H1 (cell line): ENCODE measurements around the gene ZMIZ1. TPM values are rescaled to one million over a fixed set of nuclear protein-coding genes. Genes with fewer than 3 reads are reported as not detected.

Experiments
- CTCF ChIA-PET: fragments of 300-600 bp; sonication (Branson Sonifier 250); formaldehyde crosslinking; loops from one replicate; lab custom pipeline; 2021; ENCODE audit not compliant: partially characterized antibody; lab: Charles Lee
- POLR2A ChIA-PET: fragments of 300-600 bp; sonication (Branson Sonifier 250); formaldehyde crosslinking; loops from one replicate; lab custom pipeline; 2021; ENCODE audit warnings: inconsistent platforms; ENCODE audit not compliant: partially characterized antibody; lab: Charles Lee
- DNase-seq, 2 experiments: peaks; one replicate each; pipeline versions ENCODE4 v3.0.0 to v3.0.0-alpha.2; 2010 to 2022; ENCODE audit warnings: low spot score in 2 of 2, low read depth in 1 of 2, mixed read lengths in 1 of 2
- FAIRE-seq: peaks from 2 replicates; lab custom pipeline; 2011; peaks lifted over from hg19 to GRCh38; lab: Jason Lieb, UNC
- H2AFZ ChIP-seq: 2 replicates; pipeline ENCODE4 v1.8.1; 2012; ENCODE audit warnings: low read length, inconsistent platforms
- H2AK5ac ChIP-seq: 2 replicates; pipeline ENCODE4 v1.6.1; 2013; ENCODE audit warnings: low read depth, low read length
- H2BK120ac ChIP-seq: replicated peaks from 2 replicates; pipeline ENCODE3; 2013; ENCODE audit warnings: low read depth, low read length, inconsistent platforms
- H2BK12ac ChIP-seq: 2 replicates; pipeline ENCODE4 v1.6.1; 2013; ENCODE audit warnings: low read depth, low read length
- H2BK15ac ChIP-seq: 2 replicates; pipeline ENCODE4 v1.6.1; 2013; ENCODE audit warnings: low read length
- H2BK20ac ChIP-seq: 2 replicates; pipeline ENCODE4 v1.6.1; 2013; ENCODE audit warnings: low read length
- H2BK5ac ChIP-seq: 2 replicates; pipeline ENCODE4 v1.6.1; 2013; ENCODE audit warnings: low read depth, low read length
- H3K14ac ChIP-seq: 2 replicates; pipeline ENCODE4 v1.6.1; 2013; ENCODE audit warnings: inconsistent platforms; ENCODE audit not compliant: insufficient read length
- H3K18ac ChIP-seq: 2 replicates; pipeline ENCODE4 v1.6.1; 2013; ENCODE audit warnings: low read length; ENCODE audit errors: extremely low read depth
- H3K23ac ChIP-seq: 2 replicates; pipeline ENCODE4 v1.6.1; 2013; ENCODE audit warnings: inconsistent platforms; ENCODE audit not compliant: insufficient read length
- H3K23me2 ChIP-seq: 2 replicates; pipeline ENCODE4 v1.6.1; 2013; ENCODE audit warnings: low read depth, low read length
- H3K27ac ChIP-seq: 2 replicates; pipeline ENCODE4 v1.6.1; 2011; ENCODE audit warnings: low read depth, low read length, inconsistent platforms
- H3K27me3 ChIP-seq, 4 experiments: replicated peaks in 1 of 4; 1 replicate in 1 of 4; 2 replicates in 3 of 4; pipeline versions ENCODE4 v1.6.1 to v1.8.1; 2011 to 2013; ENCODE audit warnings: low read length in 3 of 4, mild to moderate bottlenecking in 3 of 4, inconsistent platforms in 2 of 4, mixed read lengths in 2 of 4, moderate library complexity in 1 of 4; ENCODE audit not compliant: control insufficient read depth in 3 of 4, insufficient read depth in 3 of 4; ENCODE audit errors: extremely low read depth in 1 of 4
- H3K36me3 ChIP-seq, 4 experiments: 2 replicates each; pipeline versions ENCODE4 v1.6.1 to v1.8.1; 2011 to 2013; ENCODE audit warnings: mild to moderate bottlenecking in 4 of 4, low read length in 3 of 4, moderate library complexity in 2 of 4, control low read depth in 1 of 4, inconsistent platforms in 1 of 4; ENCODE audit not compliant: insufficient read depth in 4 of 4, control insufficient read depth in 2 of 4
- H3K4ac ChIP-seq: replicated peaks from 2 replicates; pipeline ENCODE3; 2013; ENCODE audit warnings: low read length, low read depth, mixed read lengths, inconsistent platforms; ENCODE audit not compliant: insufficient read length
- H3K4me1 ChIP-seq, 4 experiments: replicated peaks in 1 of 4; 1 replicate in 1 of 4; 2 replicates in 3 of 4; pipeline versions ENCODE4 v1.6.1 to v1.8.1; 2011 to 2013; ENCODE audit warnings: low read length in 3 of 4, inconsistent platforms in 2 of 4, mixed read lengths in 1 of 4; ENCODE audit not compliant: insufficient read depth in 4 of 4, control insufficient read depth in 3 of 4
- H3K4me2 ChIP-seq, 2 experiments: 2 replicates each; pipeline versions ENCODE4 v1.6.1 to v1.8.1; 2011 to 2013; ENCODE audit warnings: low read depth in 2 of 2, low read length in 2 of 2, control low read depth in 1 of 2, inconsistent platforms in 1 of 2, mild to moderate bottlenecking in 1 of 2; ENCODE audit not compliant: insufficient read depth in 1 of 2
- H3K4me3 ChIP-seq, 4 experiments: fragments of 200-600, 300-600 bp in 1 of 4; sonication (generic), shearing (Covaris generic), sonication (Bioruptor Twin) in 1 of 4; 2 replicates each; pipeline versions ENCODE4 v1.5.1 to v1.8.1; 2011 to 2016; ENCODE audit warnings: low read length in 4 of 4, low read depth in 3 of 4, control low read depth in 2 of 4, inconsistent platforms in 2 of 4, mild to moderate bottlenecking in 2 of 4, mixed read lengths in 1 of 4, moderate library complexity in 1 of 4; ENCODE audit not compliant: insufficient read depth in 2 of 4; ENCODE audit errors: extremely low read depth in 1 of 4
- H3K56ac ChIP-seq: replicated peaks from 2 replicates; pipeline ENCODE3; 2013; ENCODE audit warnings: low read depth, mild to moderate bottlenecking, mixed read lengths, low read length, inconsistent platforms; ENCODE audit not compliant: insufficient read length
- H3K79me1 ChIP-seq: 2 replicates; pipeline ENCODE4 v1.6.1; 2013; ENCODE audit warnings: low read depth, low read length, control low read depth
- H3K79me2 ChIP-seq, 2 experiments: 2 replicates each; pipeline versions ENCODE4 v1.6.1 to v1.8.1; 2012 to 2013; ENCODE audit warnings: low read length in 2 of 2, mild to moderate bottlenecking in 2 of 2, inconsistent platforms in 1 of 2; ENCODE audit not compliant: insufficient read depth in 2 of 2, control insufficient read depth in 1 of 2
- H3K9ac ChIP-seq, 4 experiments: replicated peaks in 1 of 4; 1 replicate in 1 of 4; 2 replicates in 3 of 4; pipeline versions ENCODE4 v1.6.1 to v1.8.1; 2011 to 2013; ENCODE audit warnings: low read depth in 3 of 4, low read length in 3 of 4, control low read depth in 2 of 4, mild to moderate bottlenecking in 2 of 4, moderate library complexity in 2 of 4, inconsistent platforms in 1 of 4; ENCODE audit errors: extremely low read depth in 1 of 4
- H3K9me3 ChIP-seq, 2 experiments: 2 replicates each; pipeline versions ENCODE4 v1.6.1 to v1.8.1; 2012 to 2013; ENCODE audit warnings: mild to moderate bottlenecking in 2 of 2, moderate library complexity in 2 of 2, control low read depth in 1 of 2, inconsistent platforms in 1 of 2, low read depth in 1 of 2, low read length in 1 of 2, mixed read lengths in 1 of 2; ENCODE audit not compliant: insufficient read depth in 2 of 2
- H4K20me1 ChIP-seq, 2 experiments: replicated peaks in 1 of 2; 2 replicates each; pipeline versions ENCODE3 to v1.8.1; 2011 to 2013; ENCODE audit warnings: inconsistent platforms in 2 of 2, low read length in 2 of 2, mild to moderate bottlenecking in 1 of 2; ENCODE audit not compliant: insufficient read depth in 2 of 2, control insufficient read depth in 1 of 2
- H4K5ac ChIP-seq: 2 replicates; pipeline ENCODE4 v1.6.1; 2013; ENCODE audit warnings: low read length, low read depth, mixed read lengths, inconsistent platforms; ENCODE audit not compliant: insufficient read length
- H4K8ac ChIP-seq: 2 replicates; pipeline ENCODE4 v1.8.0; 2013; ENCODE audit warnings: mild to moderate bottlenecking, moderate library complexity, low read length, inconsistent platforms; ENCODE audit not compliant: insufficient read depth; ENCODE audit errors: extremely low read depth
- H4K91ac ChIP-seq: replicated peaks from 2 replicates; pipeline ENCODE3; 2013; ENCODE audit warnings: low read length, mixed read lengths, inconsistent platforms; ENCODE audit not compliant: insufficient read length
- CEBPB ChIP-seq: IDR thresholded peaks from 2 replicates; pipeline ENCODE4 v1.6.1; 2012; ENCODE audit warnings: low read depth, low read length
- EGR1 ChIP-seq: IDR thresholded peaks from 2 replicates; pipeline ENCODE4 v1.6.1; 2011; ENCODE audit warnings: low read depth, low read length, borderline replicate concordance
- JUN ChIP-seq: IDR thresholded peaks from 2 replicates; pipeline ENCODE4 v1.6.1; 2011; ENCODE audit warnings: low read depth, mild to moderate bottlenecking, improper control_type of control experiment, low read length
- SIN3A ChIP-seq, 2 experiments: IDR thresholded peaks in 1 of 2; conservative IDR thresholded peaks in 1 of 2; 2 replicates each; pipeline ENCODE4 v1.6.1; 2011 to 2012; ENCODE audit warnings: low read length in 2 of 2, improper control_type of control experiment in 1 of 2, low read depth in 1 of 2, mild to moderate bottlenecking in 1 of 2
- SRF ChIP-seq: IDR thresholded peaks from 2 replicates; pipeline ENCODE4 v1.6.1; 2011; ENCODE audit warnings: mild to moderate bottlenecking, low read depth, low read length, moderate library complexity
- TCF12 ChIP-seq: IDR thresholded peaks from 2 replicates; pipeline ENCODE4 v1.6.1; 2011; ENCODE audit warnings: low read depth, mild to moderate bottlenecking, low read length
- WGBS, 2 experiments: shearing (Covaris generic) in 1 of 2; methylation state at CpG; one replicate each; pipeline versions ENCODE4 v1.1.6 to v1.1.7; 2013 to 2015; ENCODE audit warnings: low lambda C conversion rate in 2 of 2, mixed read lengths in 2 of 2, inconsistent platforms in 1 of 2, low coverage in 1 of 2, missing lambda C conversion rate in 1 of 2; ENCODE audit not compliant: insufficient replicate concordance in 2 of 2, insufficient coverage in 1 of 2, insufficient read length in 1 of 2; ENCODE audit errors: extremely low coverage in 1 of 2, missing lambda C conversion rate in 1 of 2; 5-methylcytosine and 5-hydroxymethylcytosine counted together
- polyA plus RNA-seq, 7 experiments: library from polyadenylated mRNA; depleted of rRNA in 3 of 7; stranded (reverse) in 5 of 7; unstranded in 2 of 7; fragments of >200 nt in 5 of 7; fragments of 200-250 nt in 2 of 7; gene quantifications; 1 replicate in 5 of 7; 2 replicates in 1 of 7; 4 replicates in 1 of 7; pipeline versions ENCODE4 v1.2.1 to v1.2.3, GENCODE V29; 2011 to 2013; ENCODE audit warnings: missing spikeins in 2 of 7, mixed read lengths in 2 of 7
- total RNA-seq: library from RNA; stranded (reverse); fragmentation: NEBNext Ultra II Directional; extraction: Animal tissue kit (Norgen Biotek cat#: 25700); gene quantifications from 2 replicates; pipeline ENCODE4 v1.2.1, GENCODE V29; 2021

Gene ZMIZ1
- total and polyA plus RNA-seq, 2 of the 8 experiments (the other 6 are each of a cell fraction or from before 2014, with no cell fraction given) = 8.1 to 28.0 TPM

GRCh38 chr10:79229071-79229541 lies 160.3 kb downstream of the ZMIZ1 start:
- Histone ChIP-seq H3K4me2 (0 out of 4 replicates have a peak overlapping the region, but pooled peaks of 1 of the 2 experiments have one; percentile 15), H2AFZ (no peak overlapping the region), H3K27ac (no peak overlapping the region), H3K56ac (no peak overlapping the region), H3K27me3 (peaks cover 0 to 5% (median 1%) of the 10 kb centered on the region in 4 experiments; a peak in 3 of 7 replicates), H2BK5ac (peak overlapping the region; percentile 39; the same call in 1 of the 2 replicates), H4K8ac (no peak overlapping the region), H3K23ac (no peak overlapping the region), H3K18ac (no peak overlapping the region), H3K14ac (no peak overlapping the region)
- POLR2A ChIA-PET = interaction anchor here (0.8 to 2.2 kb wide), 5 partner anchors 8 to 14 kb away, joined by 3 to 12 read pairs (median 7); no protein-coding TSS in a partner anchor
- FAIRE-seq = no peak
- DNase-seq = no peak
- no peak for TF ChIP-seq SRF
- TF ChIP-seq SIN3A (conservative IDR thresholded peaks at IDR 0.05 in 1 of 2, IDR thresholded peaks at IDR 0.05 in 1 of 2; ENCODE audit: low read depth in 1 of 2, low read length in 2 of 2) = 0 out of 4 replicates have a peak, but pooled peaks of 1 of the 2 experiments have one; percentile 23
- TF ChIP-seq EGR1 = no peak
- TF ChIP-seq JUN = no peak
- TF ChIP-seq TCF12 = 0 out of 2 replicates have a peak, but pooled peaks have one; percentile 8
- no peak for TF ChIP-seq CEBPB
- TF ChIP-seq, all 59 proteins: peak for 2
- Histone ChIP-seq H3K4me1 (peaks cover 8 to 26% (median 17%) of the 10 kb centered on the region in 4 experiments), H3K4me3 (no peak overlapping the region), H4K5ac (no peak overlapping the region), H3K4ac (no peak overlapping the region), H4K20me1 (peaks cover 2 to 4% of the 10 kb centered on the region in 2 experiments), H3K23me2 (no peaks in the 10 kb centered on the region; the same call in 1 of the 2 replicates), H2BK12ac (0 out of 2 replicates have a peak overlapping the region, but pooled peaks have one; percentile 17), H3K79me2 (no peaks in the 10 kb centered on the region), H4K91ac (no peak overlapping the region), H3K79me1 (peaks cover 4% of the 10 kb centered on the region; the same call in 1 of the 2 replicates), H2BK20ac (no peak overlapping the region), H3K36me3 (peaks cover 0 to 2% (median 0%) of the 10 kb centered on the region in 4 experiments; a peak in 1 of 8 replicates), H2BK15ac (no peak overlapping the region), H3K9ac (no peak overlapping the region), H3K9me3 (no peaks in the 10 kb centered on the region), H2AK5ac (no peak overlapping the region), H2BK120ac (no peak overlapping the region)
- 77% methylated on average over 5 of the region's 5 CpGs; no CpG with 5 or more reads in 1 of the 2 experiments for WGBS, 2 experiments
- CTCF ChIA-PET = interaction anchor here (0.6 to 2.3 kb wide), 7 partner anchors 8 to 969 kb away, joined by 3 to 8 read pairs (median 4); no protein-coding TSS in a partner anchor
